Panc1 (cell line): Measurements from ENCODE around the gene MACROD1. TPM values are rescaled to one million over a fixed set of nuclear protein-coding genes. Genes with fewer than 3 reads are reported as not detected.

ENCODE experiments used
- ATAC-seq: fragments of 200-7000 bp; cut with Tn5 transposase; 2 replicates; pipeline ENCODE4 v1.9.1; 2020; ENCODE audit warnings: mild to moderate bottlenecking, moderate library complexity
- BruUV-seq: library from RNA; stranded (reverse); fragments of 400-500 nt; replicated peaks from 2 replicates; lab custom pipeline; 2021; lab: Mats Ljungman, UMichigan
- CTCF ChIA-PET: fragments of 300-600 bp; sonication (Branson Sonifier 250); formaldehyde crosslinking; loops from one replicate; lab custom pipeline; 2022; ENCODE audit warnings: antibody characterized with exemption; lab: Charles Lee
- POLR2A ChIA-PET: fragments of 300-600 bp; sonication (Branson Sonifier 250); formaldehyde crosslinking; loops from one replicate; lab custom pipeline; 2022; ENCODE audit warnings: antibody characterized with exemption; lab: Charles Lee
- DNase-seq: peaks from one replicate; pipeline ENCODE4 v3.0.0-alpha.2; 2010; ENCODE audit warnings: low read depth, low spot score
- H3K27ac ChIP-seq: 2 replicates; pipeline ENCODE4 v1.5.1; 2011; ENCODE audit warnings: mild to moderate bottlenecking, low read length, inconsistent platforms
- H3K27me3 ChIP-seq: fragments of 200-500 bp; sonication (Bioruptor generic); 2 replicates; pipeline ENCODE4 v1.6.0; 2014; ENCODE audit warnings: low read length, inconsistent platforms; ENCODE audit not compliant: control insufficient read depth, insufficient read depth
- H3K36me3 ChIP-seq: fragments of 200-500 bp; sonication (Bioruptor generic); 2 replicates; pipeline ENCODE4 v1.5.1; 2014; ENCODE audit warnings: inconsistent platforms, mild to moderate bottlenecking, low read length, moderate library complexity; ENCODE audit not compliant: control insufficient read depth, insufficient read depth
- H3K4me1 ChIP-seq: 2 replicates; pipeline ENCODE4 v1.5.1; 2011; ENCODE audit warnings: inconsistent platforms, mild to moderate bottlenecking, low read length, moderate library complexity; ENCODE audit not compliant: control insufficient read depth, insufficient read depth
- H3K4me3 ChIP-seq, 2 experiments: 2 replicates each; pipeline ENCODE4 v1.5.1; 2011 to 2012; ENCODE audit warnings: low read depth in 2 of 2, low read length in 2 of 2, mild to moderate bottlenecking in 2 of 2, inconsistent platforms in 1 of 2, moderate library complexity in 1 of 2
- H3K9me3 ChIP-seq: fragments of 200-500 bp; sonication (Bioruptor generic); 2 replicates; pipeline ENCODE4 v1.5.1; 2014; ENCODE audit warnings: low read depth, mild to moderate bottlenecking, inconsistent platforms, low read length, moderate library complexity; ENCODE audit not compliant: control insufficient read depth, insufficient read depth
- CTCF ChIP-seq: fragments of 450-650 bp; IDR thresholded peaks from 2 replicates; pipeline ENCODE4 v1.5.1; 2017; ENCODE audit warnings: mild to moderate bottlenecking
- POLR2AphosphoS5 ChIP-seq: IDR thresholded peaks from 2 replicates; pipeline ENCODE4 v1.6.1; 2012; ENCODE audit warnings: mild to moderate bottlenecking, low read depth, low read length, moderate library complexity
- REST ChIP-seq, 2 experiments: IDR thresholded peaks; 2 replicates each; pipeline ENCODE4 v1.6.1; 2011 to 2012; ENCODE audit warnings: low read depth in 2 of 2, control low read depth in 1 of 2, low read length in 1 of 2, mild to moderate bottlenecking in 1 of 2, moderate library complexity in 1 of 2; ENCODE audit not compliant: insufficient read depth in 1 of 2
- SIN3A ChIP-seq: IDR thresholded peaks from 2 replicates; pipeline ENCODE4 v1.6.1; 2012; ENCODE audit warnings: low read depth, mild to moderate bottlenecking, low read length, moderate library complexity, borderline replicate concordance; ENCODE audit not compliant: insufficient read depth
- TCF7L2 ChIP-seq: IDR thresholded peaks from 2 replicates; pipeline ENCODE4 v1.6.1; 2011; ENCODE audit warnings: mild to moderate bottlenecking, low read depth, low read length, inconsistent platforms
- in situ Hi-C: cut with HindIII; loops from 2 replicates; pipeline ENCODE4 v1.10.0; 2016; ENCODE audit warnings: low sequenced_read_pairs, low pct_unique_long_range_greater_than_20kb
- intact Hi-C: fragments of 100-400 bp; cut with micrococcal nuclease; formaldehyde crosslinking; loops from one replicate; pipeline ENCODE4 v1.10.0; 2022; ENCODE audit not compliant: unreplicated experiment
- total RNA-seq: library from RNA; stranded (reverse); gene quantifications from one replicate; pipeline ENCODE4 v1.2.1, GENCODE V29; 2021; ENCODE audit not compliant: unreplicated experiment

The MACROD1 gene
- total RNA-seq, 1 experiment from 2014 or later, result 16.8 TPM

GRCh38 chr11:64115531-64116522, 50.1 kb downstream of the MACROD1 start:
- in situ Hi-C loops, result no loop called here

GRCh38 chr11:64114231-64114630, 51.7 kb downstream of the MACROD1 start:
- no peak overlapping the region for H3K27ac ChIP-seq
- H3K4me1 ChIP-seq, result no peaks in the 10 kb centered on the region; the same call in 1 of the 2 replicates
- intact Hi-C loops, result no loop called here
- no TSS peak for BruUV-seq
- in situ Hi-C loops, result no loop called here
- no peaks in the 10 kb centered on the region for H3K36me3 ChIP-seq
- H3K27me3 ChIP-seq, result no peaks in the 10 kb centered on the region
- DNase-seq (no peak), ATAC-seq (no peak)
- CTCF ChIA-PET, result no interaction called here
- no peaks in the 10 kb centered on the region for H3K9me3 ChIP-seq
- POLR2A ChIA-PET, result no interaction called here
- no peak overlapping the region for H3K4me3 ChIP-seq
- no peak for TF ChIP-seq TCF7L2
- TF ChIP-seq CTCF, result no peak
- no peak for TF ChIP-seq POLR2AphosphoS5
- no peak for TF ChIP-seq SIN3A

More at GRCh38 chr11:64115531-64116522, 50.1 kb downstream of the MACROD1 start:
- TF ChIP-seq CTCF (no peak), TCF7L2 (no peak), SIN3A (no peak), REST (IDR thresholded peaks at IDR 0.05; ENCODE audit: insufficient read depth in 1 of 2, low read depth in 2 of 2, low read length in 1 of 2) (no peak), POLR2AphosphoS5 (no peak)
- ATAC-seq (no peak), DNase-seq (no peak)
- H3K4me3 ChIP-seq, result no peak overlapping the region
- no peaks in the 10 kb centered on the region for H3K9me3 ChIP-seq
- intact Hi-C loops, result no loop called here
- no peak overlapping the region for H3K27ac ChIP-seq
- H3K4me1 ChIP-seq, result no peaks in the 10 kb centered on the region
- POLR2A ChIA-PET, result no interaction called here
- H3K27me3 ChIP-seq, result no peaks in the 10 kb centered on the region
- BruUV-seq, result no TSS peak
- H3K36me3 ChIP-seq, result no peaks in the 10 kb centered on the region
- CTCF ChIA-PET, result no interaction called here
